Midbrain (tissue), 1 donor: ENCODE measurements around the gene TSPAN16.
A peak's percentile ranks its signal among the peaks of the same experiment; 100 is the strongest.

Experiments
- DNase-seq: peaks from one replicate; lab custom pipeline; 2025; lab: John Stamatoyannopoulos, UW

Gene TSPAN16

DNA sequence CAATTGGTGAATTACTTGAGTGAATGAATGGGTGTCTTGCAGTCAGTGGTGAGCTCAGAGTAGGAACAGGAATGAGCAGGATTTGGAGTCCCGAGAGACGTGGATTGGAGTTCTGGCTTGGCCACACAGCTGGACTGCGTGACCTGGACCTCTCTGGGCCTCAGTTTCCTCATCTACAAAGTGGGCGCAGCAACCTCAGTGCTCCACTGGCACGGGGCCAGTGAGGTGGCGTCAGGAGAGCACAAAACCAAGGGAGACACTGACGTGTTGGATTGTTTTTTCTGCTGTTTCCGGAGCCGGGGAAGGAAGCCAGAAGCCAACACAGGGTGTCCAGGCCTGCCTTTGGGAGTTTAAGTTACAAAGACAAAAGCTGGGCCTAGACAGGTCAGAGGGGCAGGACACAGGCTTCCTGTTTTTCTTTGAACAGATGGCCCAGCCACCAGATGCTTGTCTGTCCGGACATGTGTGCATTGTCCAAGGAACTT, 27.1 kb upstream of the TSPAN16 start:
- DNase-seq: no peak

DNA sequence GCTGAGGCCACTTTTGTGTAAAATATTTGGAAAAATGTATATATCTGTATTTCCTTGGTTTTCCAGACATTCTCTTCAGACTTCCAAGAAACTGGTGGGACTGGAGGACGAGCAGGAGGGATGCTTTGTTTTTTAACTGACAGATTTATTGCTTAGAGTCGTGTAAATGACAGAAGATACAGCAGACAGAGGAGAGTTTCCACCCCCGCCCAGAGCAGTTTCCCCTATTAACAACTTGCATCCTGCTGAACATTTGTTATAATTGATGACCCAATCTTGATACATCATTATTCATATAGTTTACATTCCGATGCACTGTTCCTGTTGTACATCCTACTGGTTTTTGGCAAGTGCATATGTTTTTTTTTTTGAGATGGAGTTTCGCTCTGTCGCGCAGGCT, 26.6 kb upstream of the TSPAN16 start:
- no peak for DNase-seq

DNA sequence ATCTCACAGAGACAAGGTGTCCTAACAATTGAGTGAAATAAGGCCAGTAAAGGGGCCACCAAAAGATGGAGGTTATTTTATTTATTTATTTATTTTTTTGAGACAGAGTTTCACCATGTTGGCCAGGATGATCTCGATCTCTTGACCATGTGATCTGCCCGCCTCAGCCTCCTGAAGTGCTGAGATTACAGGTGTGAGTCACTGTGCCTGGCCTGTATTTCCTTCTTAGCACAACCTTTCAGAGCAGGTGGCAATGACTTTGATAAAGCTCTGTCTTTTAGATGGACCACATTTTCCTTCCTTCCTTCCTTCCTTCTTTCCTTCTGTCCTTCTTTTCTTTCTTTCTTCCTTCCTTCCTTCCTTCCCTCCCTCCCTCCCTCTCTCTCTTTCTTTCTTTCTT, 22.7 kb upstream of the TSPAN16 start:
- no peak for DNase-seq

DNA sequence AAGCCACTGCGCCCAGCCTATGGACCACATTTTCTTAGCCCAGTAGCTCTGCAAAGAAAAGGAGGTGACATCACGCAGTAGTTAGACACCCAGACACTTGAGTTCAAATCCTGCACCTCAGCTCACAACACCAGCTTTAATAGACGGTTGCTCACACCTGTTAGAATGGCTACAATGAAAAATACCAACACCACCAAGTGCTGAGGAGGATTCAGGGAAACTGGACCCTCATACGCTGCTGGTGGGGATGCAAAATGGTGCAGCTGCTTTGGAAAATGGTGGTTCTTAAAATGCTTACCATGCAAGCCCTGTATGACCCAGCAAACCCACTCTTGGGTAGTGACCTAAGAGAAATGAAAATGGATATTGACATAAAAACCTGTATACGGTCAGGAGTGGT, 22.0 kb upstream of the TSPAN16 start:
- DNase-seq: no peak

DNA sequence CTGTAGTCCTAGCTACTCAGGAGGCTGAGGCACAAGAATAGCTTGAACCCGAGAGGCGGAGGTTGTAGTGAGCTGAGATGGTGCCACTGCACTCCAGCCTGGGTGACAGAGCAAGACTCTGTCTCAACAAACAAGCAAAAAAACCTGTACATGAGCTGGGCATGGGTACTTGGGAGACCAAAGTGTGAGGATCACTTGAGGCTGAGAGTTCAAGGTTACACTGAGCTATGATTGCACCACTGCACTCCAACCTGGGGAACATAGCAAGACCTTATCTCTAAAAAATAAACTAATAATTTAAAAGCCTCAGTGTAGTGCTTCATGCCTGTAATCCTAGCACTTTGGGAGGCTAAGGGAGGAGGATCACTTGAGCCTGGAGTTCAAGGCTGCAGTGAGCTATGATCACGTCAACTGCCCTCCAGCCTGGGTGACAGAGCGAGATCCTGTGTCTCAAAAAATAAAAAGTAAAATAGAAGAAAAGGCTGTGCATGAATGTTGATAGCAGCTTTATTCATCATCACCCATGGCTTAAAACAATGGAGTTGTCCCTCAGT, 21.4 kb upstream of the TSPAN16 start:
- DNase-seq: no peak

DNA sequence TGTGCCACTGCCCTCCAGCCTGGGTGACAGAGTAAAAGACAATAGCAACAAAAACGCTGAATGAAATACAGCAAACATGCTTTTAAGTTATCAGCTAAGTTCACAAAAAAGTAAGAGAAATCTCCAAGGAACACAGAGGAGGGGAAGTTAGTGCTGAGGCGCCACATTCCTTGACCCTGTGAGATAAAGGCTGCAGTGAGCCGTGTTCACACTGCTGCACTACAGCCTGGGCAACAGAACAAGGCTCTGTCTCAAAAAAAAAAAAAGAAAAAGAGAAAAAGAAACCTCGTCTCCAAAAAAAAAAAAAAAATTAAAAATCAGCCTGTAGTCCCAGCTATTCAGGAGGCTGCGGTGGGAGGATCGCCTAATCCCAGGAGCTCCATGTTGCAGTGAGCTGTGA, 17.3 kb upstream of the TSPAN16 start:
- no peak for DNase-seq

DNA sequence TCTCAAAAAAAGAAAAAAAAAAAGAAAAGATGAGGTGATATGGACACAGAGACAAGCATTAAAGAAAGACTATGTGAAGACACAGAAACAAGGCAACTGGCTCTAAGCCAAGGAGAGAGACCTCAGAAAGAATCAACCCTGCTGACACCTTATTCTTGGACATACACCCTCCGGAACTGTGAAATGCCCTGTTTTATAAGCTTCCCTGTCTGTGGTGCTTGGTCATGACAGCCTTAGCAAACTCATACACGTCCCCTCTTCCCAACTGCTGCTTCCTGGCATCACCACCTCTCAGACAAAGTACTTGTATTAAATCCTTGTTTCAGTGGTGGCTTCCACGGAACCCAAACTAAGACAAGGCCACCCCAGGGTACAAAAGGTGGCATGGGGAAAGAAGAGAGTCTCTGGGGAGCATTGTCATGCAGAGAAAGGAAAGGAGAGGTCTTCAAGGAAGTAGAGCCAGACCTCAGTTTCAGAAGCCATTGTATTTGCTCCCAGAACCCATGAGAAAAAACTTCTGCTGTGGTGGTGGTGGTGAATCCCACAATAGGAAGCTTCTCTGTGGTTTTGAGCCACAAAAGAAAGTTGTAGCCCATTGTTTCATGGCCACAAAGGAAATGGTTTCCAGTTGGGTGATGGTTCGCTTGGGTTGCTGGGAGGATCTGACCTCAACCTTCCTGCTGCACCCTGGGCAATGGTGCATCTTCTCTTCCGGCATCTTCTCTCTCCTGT, 16.3 kb upstream of the TSPAN16 start:
- DNase-seq: no peak

DNA sequence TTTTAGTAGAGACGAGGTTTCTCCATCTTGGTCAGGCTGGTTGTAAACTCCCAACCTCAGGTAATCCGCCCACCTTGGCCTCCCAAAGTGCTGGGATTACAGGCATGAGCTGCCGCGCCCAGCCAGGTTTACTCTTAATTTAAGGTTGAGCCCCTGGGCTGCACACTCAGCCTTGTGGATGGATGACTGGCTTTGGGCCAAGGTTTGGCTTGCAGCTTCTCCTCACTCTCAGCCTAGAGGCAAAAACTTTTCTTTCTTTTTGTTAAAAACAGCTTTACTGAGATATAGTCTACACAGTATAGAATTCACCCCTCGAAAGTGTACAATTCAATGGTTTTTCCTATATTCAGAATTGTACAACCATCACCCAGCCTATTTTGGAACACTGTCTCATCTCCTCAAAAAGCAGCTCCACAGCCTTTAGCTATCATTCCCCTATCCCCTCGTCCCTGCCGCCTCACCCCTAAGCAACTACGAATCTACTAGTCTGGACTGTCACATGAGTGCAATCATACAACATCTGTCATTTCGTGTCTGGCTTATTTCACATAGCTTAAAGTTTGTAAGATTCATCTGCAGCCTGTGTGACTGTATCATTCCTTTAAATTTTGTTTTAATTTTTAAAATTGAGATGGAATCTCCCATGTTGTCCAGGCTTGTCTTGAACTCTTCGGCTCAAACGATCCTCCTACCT, 14.5 kb upstream of the TSPAN16 start:
- no peak for DNase-seq

DNA sequence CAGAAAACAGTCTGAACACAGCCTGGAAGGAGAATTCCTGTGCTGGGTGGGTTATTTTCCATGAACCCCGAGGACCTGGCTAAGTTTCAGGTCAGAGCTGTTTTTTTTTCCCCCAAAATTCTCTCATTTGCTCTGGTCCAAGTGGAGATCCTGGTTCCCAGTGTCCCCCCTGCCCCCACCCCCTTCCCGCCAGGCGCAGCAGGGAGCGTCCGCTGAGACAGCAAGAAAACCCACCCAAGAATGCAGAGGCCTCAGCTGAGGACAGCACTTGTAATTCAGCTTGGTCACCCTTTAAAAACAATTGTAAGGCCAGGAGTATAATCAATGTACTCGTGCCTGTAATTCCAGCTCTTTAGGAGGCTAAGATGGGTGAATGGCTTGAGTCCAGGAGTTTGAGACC, 11.4 kb upstream of the TSPAN16 start:
- DNase-seq: no peak

DNA sequence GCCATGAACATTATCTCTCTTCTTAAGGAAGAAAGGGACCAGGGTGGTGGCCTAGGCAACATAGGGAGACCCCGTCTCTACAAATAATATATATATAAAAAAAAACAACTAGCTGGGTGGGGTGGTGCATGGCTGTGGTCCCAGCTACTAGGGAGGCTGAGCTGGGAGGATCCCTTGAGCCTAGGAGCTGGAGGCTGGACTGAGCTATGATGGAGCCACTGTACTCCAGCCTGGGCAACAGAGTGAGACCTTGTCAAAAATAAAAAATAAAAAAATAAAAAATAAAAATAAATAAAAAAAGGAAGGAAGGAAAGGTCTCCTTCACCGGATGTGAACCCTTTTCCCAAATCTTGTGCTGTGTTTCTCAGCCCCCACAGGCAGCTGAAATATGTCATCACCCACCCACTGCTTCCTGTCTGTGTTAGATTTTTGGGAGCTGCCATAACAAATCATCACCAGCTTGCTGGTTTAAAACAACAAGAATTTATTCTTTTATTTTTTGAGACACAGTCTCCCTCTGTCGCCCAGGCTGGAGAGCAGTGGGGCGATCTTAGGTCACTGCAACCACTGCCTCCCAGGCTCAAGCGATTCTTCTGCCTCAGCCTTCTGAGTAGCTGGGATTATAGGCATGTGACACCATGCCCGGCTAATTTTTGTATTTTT, 9.5 kb upstream of the TSPAN16 start:
- no peak for DNase-seq

DNA sequence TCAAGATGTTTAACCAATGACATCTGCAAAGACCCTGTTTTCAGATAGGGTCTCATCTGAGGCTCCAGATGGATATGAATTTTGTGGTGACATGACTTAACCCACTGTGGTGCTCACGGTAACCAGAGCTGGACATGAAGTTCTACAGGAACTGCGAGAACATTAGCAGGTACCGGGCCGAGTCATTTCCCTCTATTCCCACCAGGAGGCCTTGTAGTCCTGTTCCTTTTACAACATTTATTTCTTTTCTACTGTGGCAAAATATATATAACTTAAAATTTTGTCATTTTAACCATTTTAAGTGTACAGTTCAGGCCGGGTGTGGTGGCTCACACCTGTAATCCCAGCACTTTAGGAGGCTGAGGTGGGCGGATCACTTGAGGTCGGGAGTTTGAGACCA, 7.6 kb upstream of the TSPAN16 start:
- no peak for DNase-seq

DNA sequence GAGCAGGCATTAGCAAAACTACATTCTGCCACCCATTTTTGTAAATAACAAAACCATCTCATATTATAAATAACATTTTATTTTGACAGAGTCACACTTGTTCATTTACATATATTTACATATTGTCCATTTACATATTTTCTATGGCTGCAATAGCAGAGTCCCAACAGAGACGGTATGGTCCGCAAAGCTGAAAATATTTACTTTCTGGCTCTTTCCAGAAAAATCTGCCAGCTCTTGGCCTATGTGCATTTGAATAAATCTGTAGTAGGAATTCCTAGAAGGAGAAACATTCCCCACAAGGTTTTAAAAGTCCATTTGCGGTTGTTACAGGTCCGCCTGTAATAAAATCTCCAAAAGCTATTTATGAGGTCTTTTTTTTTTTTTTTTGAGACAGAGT, 5.7 kb upstream of the TSPAN16 start:
- DNase-seq: no peak

DNA sequence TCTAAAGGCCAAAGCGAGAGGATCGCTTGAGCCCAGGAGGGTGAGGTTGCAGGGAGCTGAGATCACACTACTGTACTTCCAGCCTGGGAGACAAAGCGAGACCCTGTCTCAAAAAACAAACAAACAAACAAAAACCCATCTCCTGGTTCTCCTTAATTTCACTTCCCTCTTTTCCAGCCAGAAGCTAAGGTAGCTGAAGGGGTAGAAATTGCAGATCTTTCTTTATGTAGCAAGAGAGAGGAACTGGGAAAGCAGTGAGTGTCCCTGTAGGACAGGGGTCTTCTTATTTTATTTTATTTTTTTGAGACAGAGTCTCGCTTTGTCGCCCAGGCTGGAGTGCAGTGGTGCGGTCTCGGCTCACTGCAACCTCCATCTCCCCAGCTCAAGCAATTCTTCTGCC, 4.5 kb upstream of the TSPAN16 start:
- DNase-seq: no peak

DNA sequence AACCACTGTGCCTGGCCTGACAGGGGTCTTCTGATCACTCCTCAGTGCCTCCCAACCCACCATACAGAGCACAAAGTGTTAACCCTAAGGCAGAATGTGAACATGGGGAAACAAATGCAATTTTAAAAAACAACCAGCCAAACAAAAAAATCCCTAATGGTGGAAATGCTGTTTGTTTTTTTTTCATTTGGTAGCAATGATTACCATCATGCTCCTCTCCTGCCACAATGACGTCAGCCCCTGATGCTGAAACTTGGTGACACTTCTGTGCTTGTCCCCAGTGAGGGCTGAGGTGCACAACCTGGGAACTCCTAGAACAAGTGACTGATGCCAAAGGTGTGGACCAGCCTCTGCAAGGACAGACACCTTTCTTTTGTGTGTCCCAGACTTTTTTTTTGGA, 4.0 kb upstream of the TSPAN16 start:
- no peak for DNase-seq

DNA sequence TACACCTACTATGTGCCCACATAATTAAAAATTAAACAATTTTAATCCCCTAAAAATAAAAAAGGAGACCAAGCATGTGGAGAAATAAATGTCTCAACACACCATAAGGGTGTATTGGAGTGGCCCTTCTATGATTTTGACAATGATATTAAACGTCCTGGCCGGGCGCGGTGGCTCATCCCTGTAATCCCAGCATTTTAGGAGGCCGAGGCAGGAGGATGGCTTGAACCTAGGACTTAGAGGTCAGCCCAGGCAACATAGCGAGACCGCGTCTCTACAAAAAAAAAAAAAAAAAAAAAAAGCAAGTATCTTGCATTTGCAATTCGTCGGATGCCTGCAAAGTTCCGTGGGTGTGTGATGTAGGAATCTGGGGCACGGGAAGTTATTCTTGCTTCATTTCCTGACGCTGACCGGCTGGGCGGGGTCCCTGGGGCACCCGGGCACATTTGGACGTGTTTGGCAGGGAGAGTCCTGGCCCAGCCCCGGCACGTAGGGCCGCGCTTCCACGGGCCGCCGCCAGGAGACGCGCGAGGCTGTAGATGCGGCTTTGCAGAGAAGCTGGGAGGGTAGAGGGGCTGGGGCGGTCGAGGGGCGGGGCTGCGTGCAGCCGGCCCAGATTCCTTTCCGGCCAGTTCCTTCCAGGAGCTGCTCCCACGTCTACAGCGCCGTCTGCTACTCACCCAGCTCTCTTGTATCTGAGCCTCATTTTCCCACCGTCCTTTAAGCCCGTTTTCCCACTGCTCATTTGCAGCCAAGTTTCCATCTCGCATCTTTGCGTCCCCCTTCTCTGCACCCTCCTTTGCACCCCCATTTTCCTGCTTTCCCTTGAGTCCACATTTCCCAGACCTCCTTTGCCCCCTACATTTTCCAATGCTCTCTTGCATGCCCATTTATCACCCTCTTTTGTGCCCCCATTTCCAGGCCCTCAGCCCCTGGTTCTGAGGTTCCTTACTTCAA, 2.2 kb upstream of the TSPAN16 start:
- DNase-seq: peak; percentile 90

DNA sequence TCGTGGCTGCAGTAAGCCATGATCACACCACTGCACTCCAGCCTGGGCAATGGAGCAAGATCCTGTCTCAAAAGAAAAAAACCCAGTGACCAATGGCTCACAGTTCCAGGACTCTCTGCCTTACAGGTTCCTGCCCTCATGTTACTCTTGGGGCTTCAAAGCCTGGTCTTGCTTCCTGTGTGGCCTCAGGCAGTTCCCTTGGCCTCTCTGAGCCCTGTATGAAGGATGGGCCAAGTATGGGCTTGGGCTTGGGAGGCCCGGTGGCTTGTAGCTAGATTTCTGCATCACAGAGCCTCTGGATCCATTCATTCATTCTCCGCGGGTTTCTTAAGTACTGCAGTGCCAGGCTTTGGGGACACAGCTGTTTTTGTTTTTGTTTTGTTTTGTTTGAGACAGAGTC, 780 bp upstream of the TSPAN16 start:
- DNase-seq: no peak

DNA sequence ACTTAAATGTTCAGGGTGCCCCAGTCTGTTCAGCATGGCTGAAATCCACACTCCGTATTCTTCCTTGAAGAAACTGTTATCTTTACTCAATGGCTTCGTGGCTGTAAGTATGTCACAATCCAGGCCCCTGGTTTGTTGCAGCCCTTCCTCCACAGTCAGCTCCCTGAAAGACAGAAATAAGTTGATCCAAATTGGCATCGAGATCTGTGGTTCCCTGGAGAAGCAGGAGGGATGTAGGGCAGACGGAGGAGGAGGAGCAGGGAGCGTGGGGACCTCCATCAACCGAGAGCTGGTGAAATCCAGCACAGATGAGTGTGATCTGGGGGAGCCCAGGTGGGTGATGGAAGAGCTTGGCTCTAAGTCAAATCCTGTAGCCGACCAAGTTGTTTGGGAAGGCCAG, 304 bp downstream of the TSPAN16 start:
- no peak for DNase-seq

DNA sequence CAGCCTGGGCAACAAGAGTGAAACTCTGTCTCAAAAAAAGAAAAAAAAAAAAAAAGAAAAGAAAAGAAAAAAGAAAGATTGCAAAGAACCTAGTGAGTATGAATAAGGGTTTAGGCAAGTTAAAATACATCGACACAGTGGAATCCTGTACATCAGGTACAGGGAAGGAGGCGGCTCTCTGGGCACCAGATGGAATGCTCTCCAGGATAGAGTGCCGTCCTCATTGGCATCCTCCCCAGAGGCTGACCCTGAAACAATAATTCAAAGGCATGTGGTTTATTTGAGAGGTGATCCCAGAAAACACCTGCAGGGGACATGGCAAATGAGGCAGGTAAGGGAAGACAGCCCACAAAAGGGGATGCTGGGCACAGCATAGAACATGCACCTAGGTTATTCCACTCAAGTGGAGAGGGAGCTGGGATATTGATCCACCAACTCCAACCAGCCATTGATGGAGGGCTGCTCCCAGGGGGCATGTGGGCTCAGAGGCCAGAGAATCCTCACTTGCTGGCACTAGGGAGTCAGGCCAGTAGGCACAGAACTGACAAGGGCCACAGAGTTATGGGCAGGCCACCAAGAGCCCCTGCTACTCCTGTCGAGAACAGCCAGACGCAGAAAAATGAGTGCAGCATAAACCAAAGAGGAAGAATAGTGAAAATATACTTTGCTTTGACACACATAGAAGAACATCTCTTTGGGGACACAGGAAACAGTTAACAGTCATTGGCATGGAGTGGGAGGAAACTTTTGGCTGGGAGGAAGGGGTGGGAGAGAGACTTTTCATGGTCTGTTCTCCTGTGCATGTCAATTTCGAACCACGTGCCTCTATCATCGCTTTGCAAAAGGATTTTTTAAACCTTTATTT, 4.2 kb downstream of the TSPAN16 start:
- DNase-seq: no peak

DNA sequence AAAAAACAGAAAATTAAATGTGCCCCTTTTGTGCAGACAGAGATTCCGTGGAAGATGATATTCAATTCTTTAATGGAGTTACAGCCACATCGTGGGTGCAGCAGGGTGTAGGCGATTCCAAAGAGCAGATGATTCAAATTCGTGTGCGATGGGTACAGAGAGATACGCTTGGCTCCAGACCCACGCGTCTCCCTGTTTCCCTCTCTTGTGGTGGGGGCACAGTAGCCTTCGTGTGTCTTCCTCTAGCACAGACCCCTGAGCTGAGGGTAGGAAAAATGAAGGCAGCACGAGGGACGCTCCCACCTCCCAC, 4.8 kb downstream of the TSPAN16 start:
- DNase-seq: no peak

DNA sequence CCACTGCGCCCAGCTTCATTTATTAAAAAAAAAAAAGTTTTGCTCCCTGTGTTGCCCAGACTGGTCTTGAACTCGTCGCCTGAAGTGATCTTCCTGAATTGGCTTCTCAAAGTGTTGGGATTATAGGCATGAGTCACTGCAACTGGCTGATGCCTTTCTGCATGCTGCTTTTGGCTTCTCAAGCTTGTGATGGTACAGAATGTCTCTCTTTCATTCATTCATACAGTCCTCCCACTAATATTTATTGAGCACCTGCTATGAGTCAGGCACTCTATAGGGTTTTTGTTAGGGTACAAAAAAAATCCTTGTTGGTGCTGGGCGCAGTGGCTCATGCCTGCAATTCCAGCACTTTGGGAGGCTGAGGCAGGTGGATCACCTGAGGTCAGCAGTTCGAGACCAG, 9.0 kb downstream of the TSPAN16 start:
- no peak for DNase-seq

DNA sequence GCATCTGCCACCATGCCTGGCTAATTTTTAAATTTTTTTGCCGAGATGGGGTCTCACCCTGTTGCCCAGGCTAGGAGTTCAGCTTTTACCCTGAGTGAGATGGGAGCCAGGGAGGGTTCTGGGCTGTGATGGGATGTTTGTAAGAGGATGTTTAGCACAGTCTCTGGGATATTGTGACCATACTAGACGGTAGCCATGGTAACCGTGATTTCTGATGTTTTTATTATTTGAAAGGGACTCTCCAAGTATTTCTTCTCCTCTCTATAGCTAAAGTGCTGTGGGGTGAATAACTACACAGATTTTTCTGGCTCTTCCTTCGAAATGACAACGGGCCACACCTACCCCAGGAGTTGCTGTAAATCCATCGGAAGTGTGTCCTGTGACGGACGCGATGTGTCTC, 10.4 kb downstream of the TSPAN16 start:
- DNase-seq: no peak
